Islet of Langerhans (tissue), 1 donor: Measurements from ENCODE around the gene SLC35A4.
"Not testable (repeated sequence)": the region's sequence is repeated elsewhere in the genome, so short reads cannot be mapped to it uniquely, and the experiment has no call there.

Experiments
- FAIRE-seq: peaks from one replicate; lab custom pipeline; 2011; peaks lifted over from hg19 to GRCh38; lab: Jason Lieb, UNC

SLC35A4 gene

GRCh38 chr5:140558542-140558941 lies 6.1 kb upstream of the SLC35A4 start:
- no peak for FAIRE-seq

GRCh38 chr5:140560227-140560626 lies 4.4 kb upstream of the SLC35A4 start:
- no peak for FAIRE-seq

GRCh38 chr5:140561753-140562523 lies 2.7 kb upstream of the SLC35A4 start:
- no peak for FAIRE-seq

GRCh38 chr5:140563596-140563995 lies 1.0 kb upstream of the SLC35A4 start:
- FAIRE-seq, result no peak

GRCh38 chr5:140565024-140565779 lies 574 bp downstream of the SLC35A4 start:
- no peak for FAIRE-seq

GRCh38 chr5:140565780-140566095 lies 1.1 kb downstream of the SLC35A4 start:
- FAIRE-seq, result no peak

- FAIRE-seq, result no peak
Measured at GRCh38 chr5:140566665-140567064, 2.0 kb downstream of the SLC35A4 start.

- FAIRE-seq, result no peak
Measured at GRCh38 chr5:140567136-140567818, 2.6 kb downstream of the SLC35A4 start.

- no peak for FAIRE-seq
Measured at GRCh38 chr5:140567871-140568270, 3.2 kb downstream of the SLC35A4 start.

- FAIRE-seq, result no peak
Measured at GRCh38 chr5:140568443-140569063, 3.9 kb downstream of the SLC35A4 start.

GRCh38 chr5:140569197-140569596 lies 4.6 kb downstream of the SLC35A4 start:
- no peak for FAIRE-seq

GRCh38 chr5:140570058-140570457 lies 5.4 kb downstream of the SLC35A4 start:
- no peak for FAIRE-seq

- FAIRE-seq, result no peak
Measured at GRCh38 chr5:140570488-140570887, 5.9 kb downstream of the SLC35A4 start.

GRCh38 chr5:140571105-140571504 lies 6.5 kb downstream of the SLC35A4 start:
- FAIRE-seq, result no peak

GRCh38 chr5:140573683-140574082 lies 9.1 kb downstream of the SLC35A4 start:
- no peak for FAIRE-seq

- no peak for FAIRE-seq
Measured at GRCh38 chr5:140574165-140574564, 9.5 kb downstream of the SLC35A4 start.

- FAIRE-seq, result no peak
Measured at GRCh38 chr5:140575309-140575708, 10.7 kb downstream of the SLC35A4 start.

- FAIRE-seq, result no peak
Measured at GRCh38 chr5:140576776-140577201, 12.2 kb downstream of the SLC35A4 start.

GRCh38 chr5:140579188-140579747 lies 14.6 kb downstream of the SLC35A4 start:
- FAIRE-seq, result not testable (repeated sequence)

GRCh38 chr5:140587495-140587894 lies 22.9 kb downstream of the SLC35A4 start:
- no peak for FAIRE-seq

GRCh38 chr5:140588311-140589070 lies 23.9 kb downstream of the SLC35A4 start:
- FAIRE-seq, result no peak

- FAIRE-seq, result no peak
Measured at GRCh38 chr5:140590861-140591260, 26.2 kb downstream of the SLC35A4 start.
